ENCODE data around the gene BAHCC1. TPM values are rescaled to one million over a fixed set of nuclear protein-coding genes. Genes with fewer than 3 reads are reported as not detected.

BAHCC1 gene
- total and polyA plus RNA-seq, 2 of the 4 experiments (the other 2 are of a cell fraction): 0.36 to 7.8 TPM

GRCh38 chr17:81476635-81477034 lies 81.4 kb downstream of the BAHCC1 start:
- TF ChIP-seq RFX5 (IDR thresholded peaks at IDR 0.05; ENCODE audit: low read depth, low read length) (no peak), BHLHE40 (IDR thresholded peaks at IDR 0.05; ENCODE audit: low read depth, low read length) (no peak)
- Histone ChIP-seq H3K23ac (ENCODE audit: low read depth, low read length) (no peak overlapping the region), H3K56ac (ENCODE audit: extremely low read depth, insufficient read depth, low read length) (no peak overlapping the region), H3K18ac (ENCODE audit: low read depth, low read length) (no peak overlapping the region), H3K4ac (ENCODE audit: low read depth, low read length) (no peak overlapping the region), H4K8ac (ENCODE audit: low read depth in 2 of 2, low read length in 2 of 2) (no peak overlapping the region), H3K4me1 (ENCODE audit: control insufficient read depth, insufficient read depth, low read length) (peaks cover 7% of the 10 kb centered on the region), H3K36me3 (ENCODE audit: control insufficient read depth, insufficient read depth, low read length) (no peaks in the 10 kb centered on the region), H3K27me3 (ENCODE audit: control insufficient read depth, insufficient read depth, low read length) (no peaks in the 10 kb centered on the region; the same call in 1 of the 2 replicates), H2AK5ac (ENCODE audit: low read depth, low read length) (no peak overlapping the region), H2BK15ac (ENCODE audit: low read depth, low read length) (no peak overlapping the region), H2BK5ac (ENCODE audit: low read depth, low read length, poor library complexity, severe bottlenecking) (no peak overlapping the region), H3K9me3 (ENCODE audit: control insufficient read depth, insufficient read depth, low read length) (peaks cover 3% of the 10 kb centered on the region), H2AK9ac (replicated peaks; ENCODE audit: low read depth, low read length, poor library complexity) (no peak overlapping the region), H3K4me2 (ENCODE audit: low read depth, low read length) (no peak overlapping the region), H2BK20ac (ENCODE audit: low read depth, low read length) (no peak overlapping the region), H2BK120ac (ENCODE audit: low read depth, low read length) (no peak overlapping the region), H2AFZ (replicated peaks; ENCODE audit: low read length, poor library complexity) (peak overlapping the region; percentile 10), H3K9ac (ENCODE audit: low read depth, low read length) (no peak overlapping the region), H4K91ac (ENCODE audit: insufficient read depth, low read depth, low read length) (no peak overlapping the region), H3K79me1 (ENCODE audit: low read depth in 1 of 2, low read length in 2 of 2) (no peaks in the 10 kb centered on the region), H3K9me1 (ENCODE audit: insufficient read depth, low read length) (peaks cover 3% of the 10 kb centered on the region; the same call in 1 of the 2 replicates), H3K4me3 (ENCODE audit: insufficient read depth, low read depth, low read length) (no peak overlapping the region), H4K20me1 (ENCODE audit: insufficient read depth, low read length) (no peaks in the 10 kb centered on the region), H3K27ac (ENCODE audit: insufficient read depth, low read length) (no peak overlapping the region), H4K5ac (ENCODE audit: low read depth, low read length) (no peak overlapping the region), H3K14ac (replicated peaks; ENCODE audit: low read depth, low read length) (0 out of 2 replicates have a peak overlapping the region, but pooled peaks have one; percentile 25)
- POLR2A ChIA-PET (ENCODE audit: unreplicated experiment): no interaction called here
- CTCF ChIA-PET: no interaction called here
- intact Hi-C loops (cut with micrococcal nuclease): no loop called here
- in situ Hi-C loops (cut with MboI; ENCODE audit: low sequenced_read_pairs): no loop called here
- WGBS, 2 experiments (ENCODE audit: extremely low coverage in 2 of 2, insufficient read length in 1 of 2): 60% methylated on average over 1 of the region's 6 CpGs; no CpG with 5 or more reads in 1 of the 2 experiments
- dilution Hi-C loops (cut with HindIII; ENCODE audit: low sequenced_read_pairs, unreplicated experiment): no loop called here
- DNase-seq (no peak), ATAC-seq (ENCODE audit: low read depth) (no peak)
- BruUV-seq (replicated peaks): no TSS peak
